HepG2 (cell line): ENCODE data around the gene DHX32. TPM values are rescaled to one million over a fixed set of nuclear protein-coding genes. Genes with fewer than 3 reads are reported as not detected.

Experiments
- AHDC1 ChIP-seq: sonication (generic); formaldehyde crosslinking; IDR thresholded peaks from 2 replicates; pipeline ENCODE4 v1.5.1; 2020; ENCODE audit warnings: mild to moderate bottlenecking, missing genetic modification reagents, borderline replicate concordance
- BORCS8-MEF2B ChIP-seq: sonication (generic); formaldehyde crosslinking; IDR thresholded peaks from 2 replicates; pipeline ENCODE4 v1.8.0; 2022; ENCODE audit warnings: mild to moderate bottlenecking, missing genetic modification reagents
- HNF1B ChIP-seq: sonication (generic); formaldehyde crosslinking; IDR thresholded peaks from 2 replicates; pipeline ENCODE4 v1.5.1; 2020; ENCODE audit warnings: mild to moderate bottlenecking, moderate library complexity, missing genetic modification reagents
- HNRNPH1 ChIP-seq: fragments of 200-400 bp; formaldehyde crosslinking; optimal IDR thresholded peaks from 2 replicates; pipeline ENCODE3; 2017; ENCODE audit warnings: mild to moderate bottlenecking, low read depth, low read length
- NFAT5 ChIP-seq: sonication (generic); formaldehyde crosslinking; IDR thresholded peaks from 2 replicates; pipeline ENCODE4 v1.4.0; 2020; ENCODE audit warnings: missing genetic modification reagents
- ONECUT2 ChIP-seq: sonication (generic); formaldehyde crosslinking; IDR thresholded peaks from 2 replicates; pipeline ENCODE4 v1.4.0; 2020; ENCODE audit warnings: missing genetic modification reagents
- RFXAP ChIP-seq: sonication (generic); formaldehyde crosslinking; IDR thresholded peaks from 2 replicates; pipeline ENCODE4 v1.4.0; 2020; ENCODE audit warnings: missing genetic modification reagents, borderline replicate concordance
- ZNF567 ChIP-seq: sonication (generic); formaldehyde crosslinking; IDR thresholded peaks from 2 replicates; pipeline ENCODE4 v1.8.1; 2023; ENCODE audit warnings: mild to moderate bottlenecking, missing genetic modification reagents, borderline replicate concordance
- ZNF619 ChIP-seq: sonication (generic); formaldehyde crosslinking; IDR thresholded peaks from 2 replicates; pipeline ENCODE4 v1.4.0; 2020; ENCODE audit warnings: mild to moderate bottlenecking, missing genetic modification reagents
- ZNF772 ChIP-seq: sonication (generic); formaldehyde crosslinking; IDR thresholded peaks from 2 replicates; pipeline ENCODE4 v1.5.0; 2020; ENCODE audit warnings: mild to moderate bottlenecking, missing genetic modification reagents
- ZXDC ChIP-seq: sonication (generic); formaldehyde crosslinking; IDR thresholded peaks from 2 replicates; pipeline ENCODE4 v1.5.0; 2020; ENCODE audit warnings: mild to moderate bottlenecking, missing genetic modification reagents
- polyA plus RNA-seq, 8 experiments: library from polyadenylated mRNA; depleted of rRNA in 3 of 8; stranded (reverse) in 7 of 8; unstranded in 1 of 8; fragments of >200 nt; fragmentation: Illumina TruSeq in 4 of 8; extraction: Trizol in 4 of 8; gene quantifications; 2 replicates each; pipeline versions ENCODE4 v1.2.1 to v1.2.3, GENCODE V29; 2011 to 2016; ENCODE audit warnings: low read depth in 4 of 8, missing spikeins in 1 of 8, mixed read lengths in 1 of 8; ENCODE audit not compliant: insufficient read depth in 1 of 8
- total RNA-seq, 5 experiments: library from RNA; depleted of rRNA; stranded (reverse); fragments of >200 nt; fragmentation: Illumina TruSeq; extraction: Trizol; gene quantifications; 2 replicates each; pipeline ENCODE4 v1.2.3, GENCODE V29; 2016; ENCODE audit warnings: low read depth in 1 of 5

Gene DHX32
- total and polyA plus RNA-seq, 2 of the 13 experiments (the other 11 are each of a cell fraction or from before 2014, with no cell fraction given): 15.5 to 16.5 TPM

GRCh38 chr10:125822878-125823662, 58.0 kb downstream of the DHX32 start, which contains the start of the genes BCCIP and UROS (continued):
- TF ChIP-seq NFAT5 (CRISPR knock-in tag): no peak
- TF ChIP-seq ZNF619: peak; percentile 83; the same call in 1 of the 2 replicates
- no peak for TF ChIP-seq ONECUT2 (CRISPR knock-in tag)
- no peak for TF ChIP-seq ZNF772 (CRISPR knock-in tag)
- TF ChIP-seq HNF1B: peak; percentile 60
- no peak for TF ChIP-seq HNRNPH1
- TF ChIP-seq AHDC1 (CRISPR knock-in tag): no peak
- TF ChIP-seq RFXAP: no peak
- peak; percentile 21; the same call in 1 of the 2 replicates for TF ChIP-seq BORCS8-MEF2B (CRISPR knock-in tag)
- TF ChIP-seq ZXDC (CRISPR knock-in tag): no peak
- TF ChIP-seq ZNF567: no peak; the same call in 1 of the 2 replicates
